ENCODE data around the gene RRP36.

GRCh38 chr6:42978839-42979522 lies 42.4 kb upstream of the RRP36 start, which contains the start of gene PEX6:
- no peak for TF ChIP-seq CTCF (IDR thresholded peaks at IDR 0.05; ENCODE audit: insufficient read depth, low read length, poor library complexity, severe bottlenecking)
- no peak for TF ChIP-seq EZH2phosphoT487 (conservative IDR thresholded peaks at IDR 0.05; ENCODE audit: low read length)
